Fibroblast of skin of left quadriceps (primary cell): ENCODE results near the gene DIO3.

Experiments
- DNase-seq, 2 experiments: peaks; one replicate each; pipeline ENCODE4 v3.0.0-alpha.2; 2013; ENCODE audit warnings: low read depth in 2 of 2

DIO3 gene

GRCh38 chr14:101561145-101561896 is at the start of gene DIO3:
Gene DIO3, plus strand, starts transcription at chr14:101561495.
- no peak for DNase-seq

- DNase-seq: no peak
Measured at GRCh38 chr14:101511620-101512375, 49.5 kb upstream of the DIO3 start.

GRCh38 chr14:101512376-101512695 is 49.0 kb upstream of the DIO3 start:
- DNase-seq: no peak

- DNase-seq: no peak
Measured at GRCh38 chr14:101514136-101514535, 47.2 kb upstream of the DIO3 start.

- DNase-seq: no peak
Measured at GRCh38 chr14:101516401-101516800, 44.9 kb upstream of the DIO3 start.

- DNase-seq: no peak
Measured at GRCh38 chr14:101518611-101519473, 42.5 kb upstream of the DIO3 start.

- no peak for DNase-seq
Measured at GRCh38 chr14:101520621-101521472, 40.4 kb upstream of the DIO3 start.

GRCh38 chr14:101521473-101521915 is 39.8 kb upstream of the DIO3 start:
- DNase-seq: no peak

GRCh38 chr14:101521978-101522377 is 39.3 kb upstream of the DIO3 start:
- no peak for DNase-seq

GRCh38 chr14:101525640-101526527 is 35.4 kb upstream of the DIO3 start:
- no peak for DNase-seq

- DNase-seq: no peak
Measured at GRCh38 chr14:101527987-101528386, 33.3 kb upstream of the DIO3 start.

GRCh38 chr14:101529079-101529478 is 32.2 kb upstream of the DIO3 start:
- DNase-seq: no peak

GRCh38 chr14:101534198-101534597 is 27.1 kb upstream of the DIO3 start:
- DNase-seq: no peak

GRCh38 chr14:101535232-101535631 is 26.1 kb upstream of the DIO3 start:
- DNase-seq: no peak

- no peak for DNase-seq
Measured at GRCh38 chr14:101535701-101536207, 25.5 kb upstream of the DIO3 start.

- no peak for DNase-seq
Measured at GRCh38 chr14:101537286-101537685, 24.0 kb upstream of the DIO3 start.

GRCh38 chr14:101538878-101539277 is 22.4 kb upstream of the DIO3 start:
- DNase-seq: no peak

GRCh38 chr14:101539880-101540279 is 21.4 kb upstream of the DIO3 start:
- no peak for DNase-seq

- no peak for DNase-seq
Measured at GRCh38 chr14:101540481-101541462, 20.5 kb upstream of the DIO3 start.
